ENCODE results near the gene UBE2E2.

The UBE2E2 gene

DNA sequence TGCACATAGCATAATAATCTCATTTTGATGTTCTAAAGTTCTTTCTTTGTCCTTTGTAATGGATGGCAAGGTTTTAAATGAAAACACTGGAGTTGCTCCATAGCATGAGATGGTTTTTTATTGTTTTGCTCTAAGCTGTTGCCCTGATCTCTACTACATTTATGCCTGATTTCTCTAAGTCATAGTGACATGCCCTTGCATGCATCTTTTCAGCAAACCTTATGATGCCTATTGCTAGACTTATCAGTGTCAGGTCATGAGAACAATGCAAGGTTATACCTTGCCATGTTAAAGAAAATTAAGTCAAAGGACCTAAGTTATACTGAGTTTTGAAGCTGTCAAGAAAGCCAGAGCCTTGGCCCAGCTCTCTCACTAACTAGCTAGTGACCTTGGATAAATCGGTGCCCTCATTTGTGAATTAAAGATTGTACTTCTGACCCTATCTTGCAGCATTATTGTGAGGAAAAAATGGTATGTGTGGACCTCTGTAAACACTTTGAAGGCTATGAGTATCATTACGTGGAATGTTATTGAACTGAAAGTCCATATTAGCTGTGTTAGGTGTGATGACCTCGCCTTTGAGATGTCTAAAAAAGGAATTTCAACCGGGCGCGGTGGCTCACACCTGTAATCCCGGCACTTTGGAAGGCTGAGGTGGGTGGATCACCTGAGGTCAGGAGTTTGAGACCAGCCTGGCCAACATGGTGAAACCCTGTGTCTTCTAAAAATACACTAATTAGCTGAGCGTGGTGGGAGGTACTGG lies 346.2 kb downstream of the UBE2E2 start:
- DNase-seq, result no peak

DNA sequence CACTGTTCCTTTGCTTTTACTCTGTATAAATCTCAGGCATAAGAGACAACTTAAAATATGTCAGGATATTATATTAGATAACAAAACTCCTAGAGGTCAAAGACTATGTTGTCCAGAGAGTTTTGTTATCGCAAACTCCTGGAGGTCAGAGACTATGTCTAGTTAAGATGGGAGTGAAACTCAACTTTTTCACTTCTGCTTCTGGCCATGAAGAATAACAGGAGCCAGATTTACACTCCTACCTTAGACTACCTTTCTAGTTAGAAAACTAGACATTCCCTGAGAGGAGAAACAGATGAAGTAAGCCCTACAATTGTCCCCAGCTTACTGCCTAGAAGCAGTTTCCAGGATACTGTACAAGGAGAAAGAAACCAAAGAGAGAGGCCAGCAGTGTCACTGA lies 347.3 kb downstream of the UBE2E2 start:
- DNase-seq, result no peak

DNA sequence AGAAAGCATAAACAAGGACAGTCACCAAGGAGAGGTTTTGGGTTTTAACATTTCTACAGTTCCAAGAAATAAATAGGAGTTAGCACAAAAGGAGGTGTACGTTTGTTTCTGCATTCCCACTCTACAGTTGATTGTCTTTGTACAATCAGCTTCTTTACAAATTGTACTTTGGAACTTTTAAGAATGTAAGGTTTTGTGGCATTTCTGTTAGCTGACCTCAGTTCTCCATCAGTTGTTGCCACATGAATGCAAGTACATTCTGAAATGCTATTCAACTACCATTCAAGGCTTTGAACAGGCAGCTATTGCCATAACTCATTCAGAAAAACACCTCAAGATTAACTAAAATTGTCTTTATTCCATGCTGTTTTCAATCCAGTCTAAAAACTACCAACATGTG lies 349.4 kb downstream of the UBE2E2 start:
- DNase-seq, result no peak

GRCh38 chr3:23553353-23553752 lies 350.2 kb downstream of the UBE2E2 start:
- no peak for DNase-seq

GRCh38 chr3:23565041-23565775 lies 362.1 kb downstream of the UBE2E2 start:
- DNase-seq, result no peak

GRCh38 chr3:23566499-23566898 lies 363.4 kb downstream of the UBE2E2 start:
- DNase-seq, result no peak

- no peak for DNase-seq
Observed at GRCh38 chr3:23567917-23568316, 364.8 kb downstream of the UBE2E2 start.

DNA sequence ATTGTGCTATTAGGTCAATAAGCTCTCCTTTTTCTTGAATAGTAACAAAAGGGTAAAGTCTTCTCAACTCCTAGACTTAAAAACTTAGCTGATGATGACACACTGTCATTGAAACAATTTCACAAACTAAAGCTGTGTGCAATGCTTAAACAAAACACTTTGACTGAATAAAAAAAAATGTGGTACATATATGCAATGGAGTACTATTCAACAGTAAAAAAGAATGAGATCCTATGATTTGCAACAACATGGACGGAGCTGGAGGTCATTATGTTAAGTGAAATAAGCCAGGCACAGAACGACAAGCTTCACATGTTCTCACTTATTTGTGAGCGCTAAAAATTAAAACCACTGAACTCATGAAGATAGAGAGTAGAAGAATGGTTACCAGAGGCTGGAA lies 370.7 kb downstream of the UBE2E2 start:
- no peak for DNase-seq

- DNase-seq, result no peak
Observed at GRCh38 chr3:23574822-23575315, 371.7 kb downstream of the UBE2E2 start.

- no peak for DNase-seq
Observed at GRCh38 chr3:23575697-23576096, 372.6 kb downstream of the UBE2E2 start.

DNA sequence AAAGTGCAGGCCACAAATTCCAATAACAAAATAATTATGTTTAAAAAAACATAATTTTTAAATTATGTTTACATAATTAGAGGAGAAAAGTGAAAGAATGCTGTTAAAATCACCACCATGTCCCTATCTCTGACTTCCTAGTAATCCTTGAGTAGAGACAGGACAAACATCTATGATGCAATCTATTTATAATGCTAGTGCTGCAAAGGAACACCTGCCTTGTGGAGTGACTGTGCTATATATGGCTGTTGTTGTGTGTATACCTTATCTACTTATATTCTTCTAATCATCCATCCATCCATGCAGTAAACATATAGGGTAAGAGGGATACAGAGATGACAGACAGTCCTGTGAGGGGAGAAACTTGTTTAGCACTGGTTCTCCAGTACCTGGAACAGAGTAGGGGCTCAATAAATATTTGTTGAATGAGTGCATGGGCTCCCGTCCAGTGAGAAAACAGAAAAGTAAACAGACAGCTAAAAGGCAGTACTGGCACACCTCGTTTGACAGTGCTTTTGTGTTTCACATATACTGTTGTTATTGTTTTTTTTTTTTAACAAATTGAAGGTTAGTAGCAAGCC lies 373.3 kb downstream of the UBE2E2 start:
- DNase-seq, result no peak

- no peak for DNase-seq
Observed at GRCh38 chr3:23580096-23580713, 377.1 kb downstream of the UBE2E2 start.

DNA sequence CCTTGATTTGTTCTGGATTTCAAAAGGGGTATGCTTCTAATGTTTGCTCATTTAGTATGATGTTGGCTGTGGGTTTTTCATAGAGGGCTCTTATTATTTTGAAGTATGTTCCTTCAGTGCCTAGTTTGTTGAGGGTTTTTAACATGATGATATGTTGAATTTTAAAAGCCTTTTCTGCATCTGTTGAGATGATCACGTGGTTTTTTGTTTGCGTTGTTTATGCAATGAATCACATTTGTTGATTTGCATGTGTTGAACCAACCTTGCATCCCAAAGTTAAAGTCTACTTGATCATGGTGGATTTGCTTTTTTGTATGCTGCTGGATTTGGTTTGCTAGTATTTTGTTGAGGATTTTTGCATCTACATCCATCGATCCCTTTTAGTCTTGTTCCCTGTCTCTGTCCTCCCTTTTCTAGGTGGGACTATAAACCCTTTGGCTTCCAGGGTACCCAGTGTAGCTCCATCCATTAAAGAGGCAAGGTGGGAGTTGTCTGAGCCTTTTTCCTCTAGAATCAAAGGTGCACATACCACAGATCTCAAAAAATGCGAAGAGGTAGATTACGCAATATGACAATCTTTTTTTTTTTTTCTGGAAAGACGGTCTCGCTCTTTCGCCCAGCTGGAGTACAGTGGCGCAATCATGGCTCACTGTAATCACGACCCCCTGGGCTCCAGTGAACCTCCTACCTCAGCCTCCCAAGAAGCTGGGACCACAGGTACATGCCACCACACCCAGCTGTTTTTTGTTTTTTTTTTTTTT lies 381.0 kb downstream of the UBE2E2 start:
- no peak for DNase-seq

GRCh38 chr3:23587513-23587912 lies 384.4 kb downstream of the UBE2E2 start:
- DNase-seq, result no peak

- no peak for DNase-seq
Observed at GRCh38 chr3:23588547-23588946, 385.4 kb downstream of the UBE2E2 start.

DNA sequence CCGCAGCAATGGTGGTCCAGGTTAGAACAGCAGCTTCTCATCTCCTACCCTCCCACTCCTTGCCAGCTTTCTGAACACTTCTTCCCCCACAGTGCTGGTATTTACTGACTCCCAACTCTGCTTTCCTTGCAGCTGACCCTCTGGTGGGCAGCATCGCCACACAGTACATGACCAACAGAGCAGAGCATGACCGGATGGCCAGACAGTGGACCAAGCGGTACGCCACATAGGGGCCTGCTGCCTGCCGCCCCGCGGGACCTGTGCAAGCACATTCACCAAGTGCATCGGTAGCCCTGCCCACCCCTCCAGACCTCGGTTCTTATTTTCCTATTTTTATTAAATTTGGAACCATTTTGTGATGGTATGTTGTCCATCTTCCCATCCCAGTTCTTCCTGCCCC lies 386.5 kb downstream of the UBE2E2 start:
- no peak for DNase-seq

DNA sequence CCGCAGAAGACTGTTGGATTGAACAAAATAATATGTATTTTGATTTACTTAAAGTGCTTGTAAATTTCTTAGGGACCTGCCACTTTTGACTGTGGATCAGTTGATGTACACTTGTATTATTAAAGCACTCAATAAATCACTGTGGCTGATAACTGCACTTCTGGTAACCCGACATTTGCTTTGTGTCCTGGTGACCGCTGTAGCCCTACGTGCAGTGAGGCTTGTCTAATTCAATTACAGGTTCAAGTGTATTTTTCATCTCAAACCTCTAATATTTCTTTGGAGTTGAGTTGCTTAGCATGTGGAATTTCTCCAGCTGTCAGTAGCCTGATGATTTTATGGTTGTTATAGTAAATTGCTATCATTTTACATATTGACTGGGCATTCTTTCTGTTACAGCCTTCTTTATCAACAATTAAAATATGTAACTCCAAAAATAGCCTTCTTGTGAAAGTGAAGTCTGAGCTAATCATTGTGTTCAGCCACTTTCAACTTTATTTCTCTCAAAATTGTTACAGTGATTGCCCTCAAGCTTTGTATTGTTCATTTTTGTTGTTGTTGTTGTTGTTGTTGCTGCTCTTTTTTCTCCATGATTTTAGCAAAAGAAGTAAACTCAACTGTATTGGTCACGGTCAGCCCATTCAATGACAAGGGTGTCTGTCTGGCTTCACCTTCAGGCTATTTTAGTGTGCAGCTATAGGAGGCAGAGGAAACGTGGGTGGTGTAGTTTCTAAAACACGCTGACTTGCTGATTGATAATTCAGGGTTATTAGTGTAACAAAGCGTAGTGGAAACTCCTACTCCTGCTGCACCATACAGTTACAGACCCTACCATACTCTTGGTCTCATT lies 387.5 kb downstream of the UBE2E2 start:
- no peak for DNase-seq

DNA sequence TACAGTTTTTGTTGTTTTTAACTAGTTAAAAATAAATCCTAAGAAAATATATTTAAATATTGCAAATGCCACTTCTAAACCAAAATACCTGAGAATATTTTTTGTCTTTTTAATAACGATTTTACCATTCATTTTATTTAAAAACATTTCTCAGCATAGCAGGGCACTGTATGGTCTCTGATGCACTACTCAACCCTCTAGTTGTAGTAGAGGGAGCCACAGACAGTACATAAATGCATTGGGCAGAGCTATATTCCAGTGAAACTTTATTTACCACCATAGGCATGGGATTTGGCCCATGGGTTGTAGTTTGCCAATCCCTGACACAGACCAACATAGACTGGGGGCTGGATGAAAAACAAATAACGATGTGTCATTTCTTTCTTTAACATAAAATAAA lies 388.2 kb downstream of the UBE2E2 start:
- no peak for DNase-seq

- no peak for DNase-seq
Observed at GRCh38 chr3:23592961-23593931, 390.1 kb downstream of the UBE2E2 start.

DNA sequence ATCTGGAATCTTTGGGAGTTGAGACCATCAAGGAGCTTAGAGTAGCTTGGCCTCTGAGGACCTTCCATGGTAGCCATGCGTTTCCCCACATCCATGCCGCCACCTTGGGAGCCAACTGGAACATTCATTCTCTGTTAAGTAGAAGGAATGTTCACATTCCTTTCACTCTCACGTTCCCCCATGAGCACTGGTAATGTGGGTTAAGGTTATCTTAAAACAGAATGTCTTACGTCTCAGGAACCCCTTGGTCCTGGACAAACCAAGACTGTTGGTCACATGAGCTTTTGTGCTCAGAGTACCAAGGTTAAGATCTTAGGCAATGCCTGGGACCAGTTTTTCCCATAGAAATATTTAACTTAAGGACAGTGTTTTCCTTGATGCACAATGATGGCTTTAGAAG lies 390.9 kb downstream of the UBE2E2 start:
- DNase-seq, result no peak
